Neural progenitor cell (in vitro differentiated cells): ENCODE data around the gene GPR31.
"Not testable (repeated sequence)": the region's sequence is repeated elsewhere in the genome, so short reads cannot be mapped to it uniquely, and the experiment has no call there.

ENCODE experiments used
- CTCF ChIP-seq: fragments of 200-600 bp; sonication (generic); IDR thresholded peaks from 2 replicates; pipeline ENCODE4 v1.5.1; 2017; ENCODE audit warnings: antibody characterized with exemption, mild to moderate bottlenecking
- EZH2 ChIP-seq: fragments of 200-600 bp; sonication (generic); IDR thresholded peaks from 2 replicates; pipeline ENCODE4 v1.6.1; 2017; ENCODE audit warnings: antibody characterized with exemption, mild to moderate bottlenecking, moderate library complexity
- EZH2phosphoT487 ChIP-seq: fragments of 200-600 bp; sonication (generic); IDR thresholded peaks from 2 replicates; pipeline ENCODE4 v1.6.1; 2017; ENCODE audit warnings: antibody characterized with exemption

DNA sequence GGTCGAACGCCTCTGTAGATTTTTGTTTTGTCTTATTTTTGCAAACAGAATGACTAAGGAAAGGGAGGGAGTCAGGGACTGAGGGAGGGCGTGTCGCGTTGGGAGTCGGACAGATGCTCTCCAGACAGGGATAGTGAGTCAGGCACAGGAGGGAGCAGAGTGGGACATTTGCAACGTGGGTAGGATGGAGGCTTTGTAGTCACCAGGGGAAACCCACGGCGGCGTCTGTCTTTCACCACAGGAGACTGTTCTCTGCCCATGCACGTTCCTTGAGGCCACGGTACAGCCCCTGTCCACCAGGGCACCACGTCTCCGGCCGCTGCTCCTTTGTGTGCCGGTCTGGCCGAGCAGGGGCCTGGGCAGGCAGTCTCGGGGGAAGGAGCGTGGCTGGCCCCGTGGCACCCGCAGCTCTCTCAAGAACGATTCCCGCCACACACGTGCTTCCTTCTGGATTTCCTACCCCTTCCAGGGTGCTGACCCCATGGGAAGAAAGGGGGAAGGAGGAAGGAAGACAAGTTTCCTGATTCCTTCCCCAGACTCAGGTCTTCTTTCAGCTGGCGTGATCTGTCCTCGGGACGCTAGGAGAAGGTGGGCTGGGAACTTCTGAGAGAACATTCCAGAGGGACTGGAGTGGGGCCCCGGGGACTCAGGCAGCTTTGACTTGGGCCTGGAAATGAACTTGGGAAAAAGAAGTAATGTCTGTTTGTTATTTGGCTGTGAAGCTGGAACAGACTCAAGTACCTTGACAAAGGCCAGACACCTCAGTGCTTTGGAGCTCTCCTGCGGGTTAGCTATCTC lies 45.7 kb upstream of the GPR31 start:
- not testable (repeated sequence) for TF ChIP-seq CTCF, EZH2, EZH2phosphoT487
